NCI-H2196 treated with DMSO at 0.1 percent for 48 hours (cell line): ENCODE results near the gene UST.
"Not testable (repeated sequence)": the region's sequence is repeated elsewhere in the genome, so short reads cannot be mapped to it uniquely, and the experiment has no call there.

Experiments used
- DNase-seq: peaks from one replicate; lab custom pipeline; 2025; ENCODE audit not compliant: unreplicated experiment; lab: John Stamatoyannopoulos, UW

Gene UST

DNA sequence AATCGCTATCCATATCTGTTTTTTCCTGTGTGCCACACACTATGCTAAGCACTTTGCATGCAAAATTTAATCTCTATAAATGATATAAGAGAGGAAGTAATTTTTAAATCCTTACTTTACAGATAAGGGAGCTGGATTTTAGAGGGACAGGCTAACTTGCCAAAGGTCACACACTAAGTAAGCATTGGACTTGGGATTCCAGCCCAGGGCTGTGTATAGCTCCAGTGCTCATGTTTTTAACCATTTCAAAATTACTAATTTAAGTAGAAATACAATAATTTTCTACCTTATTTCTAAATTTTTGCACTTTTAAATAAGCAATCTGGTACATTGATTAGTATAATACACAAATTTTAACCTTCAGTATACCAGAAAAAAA lies 144.6 kb downstream of the UST start:
- no peak for DNase-seq

- no peak for DNase-seq
Measured at GRCh38 chr6:148892247-148892646, 145.4 kb downstream of the UST start.

DNA sequence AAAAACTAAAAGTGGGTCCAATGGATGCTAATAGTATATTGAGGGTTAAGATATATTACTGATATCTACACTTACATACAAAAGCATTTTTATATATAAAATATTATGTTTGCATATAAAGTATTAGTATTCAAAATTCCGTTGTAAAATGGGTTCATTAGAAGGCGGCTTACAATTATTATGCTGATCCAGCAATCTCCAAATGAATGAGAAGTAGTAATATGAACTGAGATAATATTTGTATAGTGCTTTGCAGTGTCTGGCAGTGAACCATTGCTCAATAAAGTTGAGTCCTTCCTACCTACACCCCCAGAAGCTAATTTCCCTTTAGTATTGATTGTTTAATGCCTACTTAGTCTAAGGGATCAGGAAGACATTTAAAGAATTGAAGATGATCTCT lies 146.2 kb downstream of the UST start:
- DNase-seq = no peak

GRCh38 chr6:148893481-148893880 lies 146.7 kb downstream of the UST start:
- DNase-seq = no peak

DNA sequence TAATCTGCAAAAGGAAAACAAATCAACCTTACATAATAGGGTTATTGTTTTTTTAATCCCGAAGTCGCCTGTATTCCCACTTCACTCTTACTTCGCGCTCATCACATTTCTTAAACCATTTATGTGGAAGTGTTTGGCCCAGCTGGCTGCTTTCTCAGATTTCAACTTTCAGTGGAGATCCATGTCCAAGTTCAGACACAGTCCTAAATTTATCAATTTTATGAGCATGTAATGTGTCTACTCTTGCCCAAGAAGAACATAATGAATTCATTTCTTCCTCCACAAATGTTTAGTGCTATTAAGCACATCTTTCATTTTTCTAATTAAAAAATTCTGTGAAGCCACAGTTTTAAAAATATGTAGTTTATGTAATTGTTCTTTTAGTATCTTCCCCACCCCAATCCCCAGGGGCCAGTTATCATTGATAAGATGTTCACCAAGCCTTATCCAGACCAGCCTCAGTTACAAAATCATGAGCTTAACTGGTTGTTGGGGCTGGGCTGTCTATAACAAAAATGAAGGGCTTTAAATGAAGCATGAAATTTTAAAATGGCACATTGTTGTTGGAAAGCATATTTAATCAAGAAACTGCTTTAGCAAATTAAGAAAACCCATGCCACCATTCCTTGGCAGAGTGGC lies 151.7 kb downstream of the UST start:
- DNase-seq = no peak

GRCh38 chr6:148904896-148905870 lies 158.4 kb downstream of the UST start:
- no peak for DNase-seq

DNA sequence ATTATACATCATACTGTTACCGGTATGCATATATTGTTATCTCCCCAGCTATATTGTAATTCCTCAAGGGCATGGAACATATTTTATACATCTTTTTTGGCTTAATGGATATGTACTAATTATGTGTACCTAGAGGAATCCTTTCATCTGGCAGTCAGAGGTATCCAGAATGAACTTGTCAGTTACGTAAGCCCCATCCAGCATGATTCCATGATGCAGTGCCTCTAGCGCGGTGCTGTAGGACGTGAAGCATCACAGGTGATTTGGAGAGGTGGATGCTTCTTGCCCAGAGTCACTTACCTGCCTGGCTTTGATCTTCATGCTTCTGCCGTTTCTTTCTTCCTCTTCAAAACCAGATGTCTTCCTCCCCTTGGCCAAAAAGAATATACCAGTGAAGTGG lies 159.1 kb downstream of the UST start:
- no peak for DNase-seq

- no peak for DNase-seq
Measured at GRCh38 chr6:148906386-148906785, 159.6 kb downstream of the UST start.

DNA sequence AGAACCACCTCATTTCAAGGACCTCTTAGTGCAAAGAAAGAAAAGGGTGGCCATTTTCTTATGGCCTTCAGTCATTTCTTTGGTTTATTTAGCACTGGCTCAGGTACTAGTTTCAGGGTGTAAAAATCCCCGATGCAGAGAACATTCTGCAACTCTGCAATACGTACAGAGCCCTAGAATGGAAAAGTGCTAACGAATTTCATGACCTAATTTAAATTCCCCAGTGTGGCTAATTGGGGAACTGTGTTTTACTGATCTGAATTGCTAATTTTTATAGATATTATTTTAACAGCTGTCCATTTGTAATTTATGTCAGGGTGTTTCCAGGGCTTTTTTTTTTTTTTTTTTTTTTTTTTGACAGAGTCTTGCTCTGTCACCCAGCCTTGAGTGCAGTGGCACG lies 160.7 kb downstream of the UST start:
- no peak for DNase-seq

DNA sequence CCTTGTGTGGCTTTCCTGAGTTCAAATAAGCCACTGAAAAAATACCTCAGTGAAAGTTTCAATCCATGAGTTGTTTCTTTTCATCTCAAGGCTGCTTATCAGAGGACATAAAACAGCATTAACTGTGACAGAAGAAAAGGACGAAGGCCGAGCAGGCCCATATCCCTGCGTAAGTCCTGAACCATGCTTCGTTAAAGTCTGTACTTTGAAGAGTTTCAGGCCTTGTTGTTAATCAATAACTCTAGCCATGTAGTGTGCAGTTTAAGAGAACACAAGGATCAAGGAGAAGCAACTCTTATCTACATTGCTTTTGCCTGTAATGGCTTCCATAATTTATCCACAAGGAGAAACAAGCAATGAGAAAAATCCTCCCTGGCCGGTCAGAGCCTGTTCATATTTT lies 165.4 kb downstream of the UST start:
- no peak for DNase-seq

- no peak for DNase-seq
Measured at GRCh38 chr6:148915810-148916209, 169.0 kb downstream of the UST start.

DNA sequence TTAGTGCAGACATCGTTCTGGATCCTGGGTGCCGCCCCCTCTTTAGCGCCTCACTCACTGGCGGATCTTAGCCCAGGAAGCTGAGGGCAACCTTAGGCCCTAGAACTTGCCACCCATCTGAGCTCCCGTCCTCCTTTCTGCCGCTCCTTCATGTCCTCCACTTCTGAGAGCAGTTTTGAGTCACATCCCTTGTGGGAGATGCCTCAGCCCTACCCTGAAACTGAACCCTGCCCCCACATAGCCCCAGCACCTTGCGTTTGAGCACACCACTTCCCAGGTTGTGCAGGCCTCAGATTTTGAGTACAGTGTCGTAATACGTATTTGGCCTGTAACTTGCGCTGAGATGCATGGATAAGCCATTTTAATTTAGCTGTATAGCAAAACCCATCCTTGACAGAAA lies 169.7 kb downstream of the UST start:
- not testable (repeated sequence) for DNase-seq

DNA sequence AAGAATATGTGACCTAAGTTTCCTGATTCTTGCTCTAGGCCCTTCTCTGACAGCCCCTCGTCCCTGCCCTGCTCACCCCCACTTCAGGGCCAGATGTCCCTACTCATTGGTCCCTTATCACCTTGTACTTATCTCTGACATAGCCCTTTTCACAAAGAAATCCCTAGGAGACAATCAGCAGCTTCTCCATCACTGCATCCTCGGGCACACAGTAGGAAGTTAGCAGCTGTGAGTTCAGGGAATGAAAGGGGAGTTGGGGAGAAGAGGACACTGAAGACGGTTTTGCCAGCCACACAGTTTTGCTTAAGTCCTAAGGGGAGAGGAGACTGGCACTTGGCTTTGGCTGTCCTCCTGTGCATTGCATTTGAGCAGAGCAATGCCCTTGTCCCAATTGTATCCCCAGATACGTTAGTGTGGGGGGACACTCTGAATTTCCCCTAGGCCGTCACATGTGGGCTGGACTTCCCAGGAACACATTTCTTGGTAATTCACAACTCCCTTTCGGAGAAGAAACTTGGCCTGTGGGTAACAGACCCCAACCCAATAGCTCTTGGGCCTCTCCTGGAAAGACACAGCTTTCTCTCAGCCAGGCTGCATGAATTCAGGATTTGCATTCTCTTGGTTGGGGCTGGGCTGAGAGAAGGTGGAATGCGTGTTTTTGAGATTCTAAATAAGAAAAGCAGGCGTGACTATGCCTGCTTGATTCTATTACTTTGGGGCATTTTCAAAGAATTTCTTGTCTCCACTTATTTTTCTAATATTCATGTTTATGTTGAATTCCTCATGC lies 177.6 kb downstream of the UST start:
- no peak for DNase-seq

- DNase-seq = no peak
Measured at GRCh38 chr6:148925701-148926100, 178.9 kb downstream of the UST start.

- no peak for DNase-seq
Measured at GRCh38 chr6:148926478-148926877, 179.6 kb downstream of the UST start.

DNA sequence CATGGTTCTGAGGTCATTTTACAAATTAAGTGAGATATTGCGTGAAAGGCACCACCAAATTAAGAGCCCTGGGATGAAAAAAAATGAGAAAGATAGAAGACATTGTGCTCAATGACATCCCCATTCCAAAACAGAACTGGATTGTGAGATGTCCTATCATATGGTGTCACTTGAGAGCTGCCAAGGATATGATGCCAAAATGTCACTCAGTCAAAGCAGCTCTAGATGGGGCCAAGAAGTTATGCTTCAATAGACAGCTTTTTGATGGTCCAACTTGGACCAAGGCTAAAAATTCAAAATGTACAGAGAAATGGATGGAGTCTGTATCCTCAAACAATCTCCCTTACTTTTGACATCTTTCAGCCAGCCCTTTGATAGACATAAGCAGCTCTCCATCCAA lies 180.8 kb downstream of the UST start:
- no peak for DNase-seq

- DNase-seq = no peak
Measured at GRCh38 chr6:148928811-148929210, 182.0 kb downstream of the UST start.

DNA sequence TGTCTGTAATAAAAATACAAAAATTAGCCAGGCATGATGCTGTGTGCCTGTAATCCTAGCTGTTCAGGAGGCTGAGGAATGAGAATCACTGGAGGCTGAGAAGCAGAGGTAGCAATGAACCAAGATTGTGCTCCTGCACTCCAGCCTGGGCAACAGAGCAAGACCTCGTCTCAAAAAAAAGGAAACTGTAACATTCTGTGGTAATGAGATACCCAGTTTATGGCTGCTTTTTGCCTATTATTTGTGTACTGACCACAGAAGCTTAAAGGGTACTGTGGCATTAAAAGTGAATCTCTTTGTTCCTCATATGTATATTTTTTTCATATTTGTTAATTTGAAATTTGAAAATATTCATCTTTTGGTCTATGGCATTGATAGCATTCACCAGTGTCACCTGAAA lies 185.4 kb downstream of the UST start:
- no peak for DNase-seq

DNA sequence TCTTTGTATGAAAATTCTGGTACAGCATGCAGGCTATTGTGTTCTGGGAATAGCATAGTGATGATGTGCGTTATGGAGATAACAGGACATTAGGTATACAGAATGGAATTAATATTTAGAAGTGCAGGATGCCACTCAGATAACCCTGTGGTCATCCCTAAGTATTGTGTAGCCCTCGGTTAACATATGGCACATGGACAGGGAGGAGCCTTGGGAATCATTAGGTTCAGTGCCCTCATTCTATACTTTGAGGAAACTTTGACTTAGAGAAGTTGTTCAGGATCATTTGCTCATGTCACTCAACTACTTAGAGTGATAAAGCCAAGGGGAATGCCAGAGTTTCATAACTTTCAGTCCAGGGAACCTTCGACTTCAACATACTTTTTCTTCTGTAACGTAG lies 185.9 kb downstream of the UST start:
- no peak for DNase-seq

GRCh38 chr6:148934539-148934938 lies 187.7 kb downstream of the UST start:
- no peak for DNase-seq

DNA sequence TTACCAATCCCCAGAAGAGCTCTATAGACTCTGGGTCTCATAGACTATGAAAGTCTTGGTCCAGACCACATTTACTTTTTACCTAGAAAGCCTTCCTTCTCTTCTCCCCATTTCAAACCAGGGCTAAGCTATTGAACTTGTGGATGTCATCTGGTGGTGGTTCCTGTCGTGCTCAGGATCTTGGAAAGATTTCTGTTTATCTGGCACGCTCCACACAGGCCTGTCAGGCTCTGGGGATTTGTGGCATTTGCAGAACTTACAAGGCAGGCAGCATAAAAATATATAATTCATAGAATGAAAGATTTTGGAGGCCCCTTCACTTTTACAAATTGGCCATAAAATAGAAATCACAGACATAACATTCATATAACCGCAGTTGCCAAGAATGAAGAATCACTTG lies 188.1 kb downstream of the UST start:
- DNase-seq = no peak
